ES-I3 (cell line): ENCODE results near the gene DBNDD2.
A peak's percentile ranks its signal among the peaks of the same experiment; 100 is the strongest.

Experiments used
- H3K36me3 ChIP-seq: 2 replicates; pipeline ENCODE4 v1.6.1; 2013; ENCODE audit warnings: mild to moderate bottlenecking, low read length, control low read depth, moderate library complexity; ENCODE audit not compliant: insufficient read depth
- H3K4me1 ChIP-seq: 2 replicates; pipeline ENCODE4 v1.6.1; 2013; ENCODE audit warnings: mild to moderate bottlenecking, control low read depth, low read length; ENCODE audit not compliant: insufficient read depth
- H3K9ac ChIP-seq: 2 replicates; pipeline ENCODE4 v1.6.1; 2013; ENCODE audit warnings: low read depth, mild to moderate bottlenecking, low read length, moderate library complexity
- H3K9me3 ChIP-seq: 2 replicates; pipeline ENCODE4 v1.6.1; 2013; ENCODE audit warnings: mild to moderate bottlenecking, low read length, moderate library complexity; ENCODE audit not compliant: control insufficient read depth, insufficient read depth

DBNDD2 gene

GRCh38 chr20:45407783-45408645 is at the start of gene DBNDD2:
TSS of gene DBNDD2 (plus strand) at chr20:45408289. CDS start at chr20:45408468, 179 bp downstream.
- Histone ChIP-seq H3K4me1 (peaks cover 8% of the 10 kb centered on the region; the same call in 1 of the 2 replicates), H3K9me3 (no peaks in the 10 kb centered on the region), H3K9ac (peak within 1 kb of the TSS; percentile 70), H3K36me3 (peaks cover 5% of the 10 kb centered on the region; the same call in 1 of the 2 replicates)

- no peaks in the 10 kb centered on the region for H3K36me3 ChIP-seq
- no peaks in the 10 kb centered on the region for H3K9me3 ChIP-seq
- no peak overlapping the region for H3K9ac ChIP-seq
- H3K4me1 ChIP-seq, result peaks cover 27% of the 10 kb centered on the region
Measured at GRCh38 chr20:45359069-45359405, 49.1 kb upstream of the DBNDD2 start.

- no peaks in the 10 kb centered on the region for H3K36me3 ChIP-seq
- H3K9me3 ChIP-seq, result no peaks in the 10 kb centered on the region
- H3K4me1 ChIP-seq, result peaks cover 27% of the 10 kb centered on the region
- H3K9ac ChIP-seq, result no peak overlapping the region
Measured at GRCh38 chr20:45359406-45360148, 48.5 kb upstream of the DBNDD2 start.

GRCh38 chr20:45361793-45362192 is 46.3 kb upstream of the DBNDD2 start:
- Histone ChIP-seq H3K9me3 (no peaks in the 10 kb centered on the region), H3K4me1 (peaks cover 27% of the 10 kb centered on the region), H3K36me3 (no peaks in the 10 kb centered on the region), H3K9ac (no peak overlapping the region)

- H3K9me3 ChIP-seq, result no peaks in the 10 kb centered on the region
- H3K4me1 ChIP-seq, result peaks cover 24% of the 10 kb centered on the region
- peak within 1 kb of the TSS; percentile 86 for H3K9ac ChIP-seq
- no peaks in the 10 kb centered on the region for H3K36me3 ChIP-seq
Measured at GRCh38 chr20:45362804-45363610, 45.1 kb upstream of the DBNDD2 start, which contains the start of gene SYS1. TSS of gene SYS1 (plus strand) at chr20:45363156. CDS start at chr20:45363532, 376 bp downstream.

- Histone ChIP-seq H3K36me3 (no peaks in the 10 kb centered on the region), H3K9me3 (no peaks in the 10 kb centered on the region), H3K4me1 (peaks cover 16% of the 10 kb centered on the region), H3K9ac (peak overlapping the region; percentile 86; the same call in 1 of the 2 replicates)
Measured at GRCh38 chr20:45363611-45364492, 44.2 kb upstream of the DBNDD2 start.

- Histone ChIP-seq H3K9me3 (no peaks in the 10 kb centered on the region), H3K4me1 (peaks cover 4% of the 10 kb centered on the region; the same call in 1 of the 2 replicates), H3K9ac (no peak overlapping the region), H3K36me3 (no peaks in the 10 kb centered on the region)
Measured at GRCh38 chr20:45365444-45365970, 42.6 kb upstream of the DBNDD2 start.

- Histone ChIP-seq H3K4me1 (peaks cover 4% of the 10 kb centered on the region; the same call in 1 of the 2 replicates), H3K9me3 (no peaks in the 10 kb centered on the region), H3K9ac (no peak overlapping the region), H3K36me3 (no peaks in the 10 kb centered on the region)
Measured at GRCh38 chr20:45366192-45366591, 41.9 kb upstream of the DBNDD2 start.

GRCh38 chr20:45366631-45367030 is 41.5 kb upstream of the DBNDD2 start:
- Histone ChIP-seq H3K9ac (no peak overlapping the region), H3K36me3 (no peaks in the 10 kb centered on the region), H3K4me1 (peaks cover 4% of the 10 kb centered on the region; the same call in 1 of the 2 replicates), H3K9me3 (no peaks in the 10 kb centered on the region)

- H3K9me3 ChIP-seq, result no peaks in the 10 kb centered on the region
- H3K36me3 ChIP-seq, result no peaks in the 10 kb centered on the region
- H3K9ac ChIP-seq, result no peak overlapping the region
- peaks cover 4% of the 10 kb centered on the region; the same call in 1 of the 2 replicates for H3K4me1 ChIP-seq
Measured at GRCh38 chr20:45367126-45367525, 41.0 kb upstream of the DBNDD2 start.

GRCh38 chr20:45368221-45368980 is 39.7 kb upstream of the DBNDD2 start:
- Histone ChIP-seq H3K9me3 (no peaks in the 10 kb centered on the region), H3K4me1 (peaks cover 4% of the 10 kb centered on the region; the same call in 1 of the 2 replicates), H3K36me3 (no peaks in the 10 kb centered on the region), H3K9ac (no peak overlapping the region)

GRCh38 chr20:45370571-45371160 is 37.4 kb upstream of the DBNDD2 start:
- Histone ChIP-seq H3K4me1 (no peaks in the 10 kb centered on the region), H3K9me3 (no peaks in the 10 kb centered on the region), H3K9ac (no peak overlapping the region), H3K36me3 (no peaks in the 10 kb centered on the region)
